Measurements from ENCODE around the gene VAV2. TPM values are rescaled to one million over a fixed set of nuclear protein-coding genes. Genes with fewer than 3 reads are reported as not detected.
A peak's percentile ranks its signal among the peaks of the same experiment; 100 is the strongest.

Gene VAV2
- total and polyA plus RNA-seq, 2 of the 4 experiments (the other 2 are of a cell fraction): 10.8 to 13.4 TPM

GRCh38 chr9:133769511-133770075 lies 222.5 kb downstream of the VAV2 start (continued):
- TF ChIP-seq ELK1 (IDR thresholded peaks at IDR 0.05; ENCODE audit: borderline replicate concordance, low read depth, low read length) (no peak), RCOR1 (IDR thresholded peaks at IDR 0.05; ENCODE audit: insufficient replicate concordance, low read length) (no peak), NFE2L2 (IDR thresholded peaks at IDR 0.05; ENCODE audit: low read depth, low read length) (no peak)

GRCh38 chr9:133768859-133769510 lies 223.1 kb downstream of the VAV2 start:
- no peak for ATAC-seq (ENCODE audit: low read depth)
- H3K18ac ChIP-seq (ENCODE audit: low read depth, low read length): no peak overlapping the region
- POLR2A ChIA-PET (ENCODE audit: unreplicated experiment): no interaction called here
- no peak overlapping the region for H3K56ac ChIP-seq (ENCODE audit: extremely low read depth, insufficient read depth, low read length)
- no peak overlapping the region for H2BK120ac ChIP-seq (ENCODE audit: low read depth, low read length)
- WGBS, 2 experiments (ENCODE audit: extremely low coverage in 2 of 2, insufficient read length in 1 of 2): 87% methylated on average over 3 of the region's 15 CpGs; no CpG with 5 or more reads in 1 of the 2 experiments
- H2AK5ac ChIP-seq (ENCODE audit: low read depth, low read length): no peak overlapping the region
- no peak overlapping the region for H3K4ac ChIP-seq (ENCODE audit: low read depth, low read length)
- CTCF ChIA-PET: interaction anchor here (1.7 kb wide), 1 partner anchor 225 kb away, joined by 5 read pairs; no protein-coding TSS in a partner anchor
- no peak overlapping the region for H4K8ac ChIP-seq (ENCODE audit: low read depth in 2 of 2, low read length in 2 of 2)
- H3K79me1 ChIP-seq (ENCODE audit: low read depth in 1 of 2, low read length in 2 of 2): no peaks in the 10 kb centered on the region; a peak in 1 of 4 replicates
- H3K27ac ChIP-seq (ENCODE audit: insufficient read depth, low read length): no peak overlapping the region
- H2BK15ac ChIP-seq (ENCODE audit: low read depth, low read length): no peak overlapping the region
- intact Hi-C loops (cut with micrococcal nuclease): no loop called here
- dilution Hi-C loops (cut with HindIII; ENCODE audit: low sequenced_read_pairs, unreplicated experiment): no loop called here
- no peak overlapping the region for H3K4me3 ChIP-seq (ENCODE audit: insufficient read depth, low read depth, low read length)
- no peak overlapping the region for H3K4me2 ChIP-seq (ENCODE audit: low read depth, low read length)
- H3K9me3 ChIP-seq (ENCODE audit: control insufficient read depth, insufficient read depth, low read length): peaks cover 11% of the 10 kb centered on the region; the same call in 1 of the 2 replicates
- H3K14ac ChIP-seq (replicated peaks; ENCODE audit: low read depth, low read length): no peak overlapping the region
- no peak overlapping the region for H4K91ac ChIP-seq (ENCODE audit: insufficient read depth, low read depth, low read length)
- H3K9ac ChIP-seq (ENCODE audit: low read depth, low read length): no peak overlapping the region
- no peak overlapping the region for H2AK9ac ChIP-seq (replicated peaks; ENCODE audit: low read depth, low read length, poor library complexity)
- no peaks in the 10 kb centered on the region for H3K27me3 ChIP-seq (ENCODE audit: control insufficient read depth, insufficient read depth, low read length)
- H3K4me1 ChIP-seq (ENCODE audit: control insufficient read depth, insufficient read depth, low read length): peaks cover 2% of the 10 kb centered on the region; the same call in 1 of the 2 replicates
- TF ChIP-seq RFX5 (IDR thresholded peaks at IDR 0.05; ENCODE audit: low read depth, low read length) (no peak), RAD21 (IDR thresholded peaks at IDR 0.05; ENCODE audit: low read length) (0 out of 2 replicates have a peak, but pooled peaks have one; percentile 4), ELK1 (IDR thresholded peaks at IDR 0.05; ENCODE audit: borderline replicate concordance, low read depth, low read length) (no peak), CHD1 (IDR thresholded peaks at IDR 0.05; ENCODE audit: low read depth, low read length) (no peak)
- peaks cover 39% of the 10 kb centered on the region for H3K36me3 ChIP-seq (ENCODE audit: control insufficient read depth, insufficient read depth, low read length)
- peaks cover 5% of the 10 kb centered on the region; the same call in 1 of the 2 replicates for H4K20me1 ChIP-seq (ENCODE audit: insufficient read depth, low read length)
- H2BK5ac ChIP-seq (ENCODE audit: low read depth, low read length, poor library complexity, severe bottlenecking): no peak overlapping the region
- H2BK20ac ChIP-seq (ENCODE audit: low read depth, low read length): no peak overlapping the region
- no peak overlapping the region for H2AFZ ChIP-seq (replicated peaks; ENCODE audit: low read length, poor library complexity)
- peaks cover under 1% of the 10 kb centered on the region for H3K9me1 ChIP-seq (ENCODE audit: insufficient read depth, low read length)
- no peak overlapping the region for H4K5ac ChIP-seq (ENCODE audit: low read depth, low read length)
- DNase-seq: no peak
- no TSS peak for BruUV-seq (replicated peaks)
- in situ Hi-C loops (cut with MboI; ENCODE audit: low sequenced_read_pairs): no loop called here
- H3K23ac ChIP-seq (ENCODE audit: low read depth, low read length): no peak overlapping the region
